ENCODE measurements around the gene ZDHHC19.
"Not testable (repeated sequence)": the region's sequence is repeated elsewhere in the genome, so short reads cannot be mapped to it uniquely, and the experiment has no call there.

ZDHHC19 gene

GRCh38 chr3:196210673-196211556 lies at the start of gene ZDHHC19:
Gene ZDHHC19, minus strand, starts transcription at chr3:196211400. Its CDS starts 85 bp downstream, at chr3:196211315.
- no peak for DNase-seq

- no peak for DNase-seq
These were observed 49.6 kb upstream of the ZDHHC19 start for GRCh38 chr3:196260784-196261183.

- DNase-seq, result no peak
These were observed 44.6 kb upstream of the ZDHHC19 start for GRCh38 chr3:196255776-196256175.

GRCh38 chr3:196254376-196255283 lies 43.4 kb upstream of the ZDHHC19 start:
- no peak for DNase-seq

- DNase-seq, result no peak
These were observed 40.7 kb upstream of the ZDHHC19 start for GRCh38 chr3:196251918-196252317.

- no peak for DNase-seq
These were observed 35.6 kb upstream of the ZDHHC19 start for GRCh38 chr3:196246612-196247308.

- not testable (repeated sequence) for DNase-seq
These were observed 33.0 kb upstream of the ZDHHC19 start for GRCh38 chr3:196244166-196244565.

GRCh38 chr3:196241704-196242103 lies 30.5 kb upstream of the ZDHHC19 start:
- DNase-seq, result no peak

- DNase-seq, result no peak
These were observed 29.2 kb upstream of the ZDHHC19 start for GRCh38 chr3:196240424-196240823.

- no peak for DNase-seq
These were observed 27.7 kb upstream of the ZDHHC19 start for GRCh38 chr3:196238612-196239560.

- DNase-seq, result no peak
These were observed 26.0 kb upstream of the ZDHHC19 start for GRCh38 chr3:196237203-196237602.

GRCh38 chr3:196236223-196236622 lies 25.0 kb upstream of the ZDHHC19 start:
- DNase-seq, result no peak

- no peak for DNase-seq
These were observed 24.4 kb upstream of the ZDHHC19 start for GRCh38 chr3:196235452-196236122.

- DNase-seq, result no peak
These were observed 21.7 kb upstream of the ZDHHC19 start for GRCh38 chr3:196232882-196233251.

- DNase-seq, result no peak
These were observed 21.1 kb upstream of the ZDHHC19 start for GRCh38 chr3:196232154-196232881.

GRCh38 chr3:196227629-196228493 lies 16.7 kb upstream of the ZDHHC19 start:
- DNase-seq, result no peak

GRCh38 chr3:196227121-196227561 lies 15.9 kb upstream of the ZDHHC19 start:
- DNase-seq, result no peak

GRCh38 chr3:196225763-196226364 lies 14.7 kb upstream of the ZDHHC19 start:
- no peak for DNase-seq

- no peak for DNase-seq
These were observed 13.9 kb upstream of the ZDHHC19 start for GRCh38 chr3:196225086-196225485.
